H9 (cell line): ENCODE data around the gene KLF18. TPM values are rescaled to one million over a fixed set of nuclear protein-coding genes. Genes with fewer than 3 reads are reported as not detected.

Experiments
- DNase-seq: peaks from one replicate; pipeline ENCODE4 v3.0.0-alpha.2; 2017
- H2AFZ ChIP-seq: one replicate; pipeline ENCODE4 v1.6.1; 2013; ENCODE audit warnings: mild to moderate bottlenecking, low read length, control low read depth, moderate library complexity
- H2AK5ac ChIP-seq: 2 replicates; pipeline ENCODE4 v1.6.1; 2013; ENCODE audit warnings: low read length, control low read depth, mixed read lengths; ENCODE audit not compliant: insufficient read length
- H2BK120ac ChIP-seq: one replicate; pipeline ENCODE4 v1.6.1; 2013; ENCODE audit warnings: low read depth, mild to moderate bottlenecking, low read length, control low read depth, inconsistent platforms; ENCODE audit not compliant: poor library complexity, severe bottlenecking
- H2BK12ac ChIP-seq: 2 replicates; pipeline ENCODE4 v1.6.1; 2013; ENCODE audit warnings: low read length, control low read depth, mixed read lengths, low read depth; ENCODE audit not compliant: insufficient read length
- H2BK15ac ChIP-seq: 2 replicates; pipeline ENCODE4 v1.6.1; 2013; ENCODE audit warnings: low read depth, low read length, control low read depth
- H2BK20ac ChIP-seq: one replicate; pipeline ENCODE4 v1.6.1; 2013; ENCODE audit warnings: low read depth, mild to moderate bottlenecking, low read length, control low read depth, inconsistent platforms; ENCODE audit not compliant: poor library complexity, severe bottlenecking
- H2BK5ac ChIP-seq: 2 replicates; pipeline ENCODE4 v1.6.1; 2013; ENCODE audit warnings: low read length, control low read depth, mixed read lengths; ENCODE audit not compliant: insufficient read length
- H3K14ac ChIP-seq: 2 replicates; pipeline ENCODE4 v1.6.1; 2013; ENCODE audit warnings: low read length, control low read depth; ENCODE audit not compliant: insufficient read depth
- H3K18ac ChIP-seq: 2 replicates; pipeline ENCODE4 v1.6.1; 2013; ENCODE audit warnings: low read depth, mild to moderate bottlenecking, mixed read lengths, low read length, control low read depth; ENCODE audit not compliant: insufficient read length
- H3K23ac ChIP-seq: 2 replicates; pipeline ENCODE4 v1.6.1; 2013; ENCODE audit warnings: low read length, control low read depth, mixed read lengths, low read depth; ENCODE audit not compliant: insufficient read length
- H3K23me2 ChIP-seq: 2 replicates; pipeline ENCODE4 v1.6.1; 2013; ENCODE audit warnings: low read depth, mild to moderate bottlenecking, mixed read lengths, low read length, control low read depth; ENCODE audit not compliant: insufficient read length, poor library complexity, severe bottlenecking
- H3K27ac ChIP-seq: 2 replicates; pipeline ENCODE4 v1.5.1; 2013; ENCODE audit warnings: low read length, control low read depth, mixed read lengths, low read depth; ENCODE audit not compliant: insufficient read length
- H3K27me3 ChIP-seq: 2 replicates; pipeline ENCODE4 v1.6.1; 2013; ENCODE audit warnings: low read length, control low read depth, inconsistent platforms; ENCODE audit not compliant: insufficient read depth
- H3K4ac ChIP-seq: 2 replicates; pipeline ENCODE4 v1.6.1; 2013; ENCODE audit warnings: low read depth, mild to moderate bottlenecking, control low read depth, inconsistent platforms, low read length, moderate library complexity
- H3K4me1 ChIP-seq: 2 replicates; pipeline ENCODE4 v1.6.1; 2013; ENCODE audit warnings: low read length, control low read depth, inconsistent platforms; ENCODE audit not compliant: insufficient read depth
- H3K4me2 ChIP-seq: 2 replicates; pipeline ENCODE4 v1.6.1; 2013; ENCODE audit warnings: low read length, control low read depth, mixed read lengths; ENCODE audit not compliant: insufficient read length, insufficient read depth
- H3K56ac ChIP-seq: 2 replicates; pipeline ENCODE4 v1.6.1; 2013; ENCODE audit warnings: low read depth, mild to moderate bottlenecking, mixed read lengths, low read length, control low read depth; ENCODE audit not compliant: insufficient read length
- H3K79me1 ChIP-seq: 2 replicates; pipeline ENCODE4 v1.6.1; 2013; ENCODE audit warnings: low read depth, mild to moderate bottlenecking, moderate library complexity, low read length, control low read depth, inconsistent platforms; ENCODE audit not compliant: insufficient read depth, poor library complexity, severe bottlenecking
- H3K79me2 ChIP-seq: 2 replicates; pipeline ENCODE4 v1.6.1; 2013; ENCODE audit warnings: low read length, control low read depth, inconsistent platforms; ENCODE audit not compliant: insufficient read depth
- H3K9ac ChIP-seq: 2 replicates; pipeline ENCODE4 v1.6.1; 2013; ENCODE audit warnings: low read length, control low read depth, mixed read lengths; ENCODE audit not compliant: insufficient read length; ENCODE audit errors: extremely low read depth
- H3K9me3 ChIP-seq: one replicate; pipeline ENCODE4 v1.6.1; 2013; ENCODE audit warnings: low read depth, low read length, inconsistent platforms; ENCODE audit not compliant: control insufficient read depth
- H3T11ph ChIP-seq: one replicate; pipeline ENCODE4 v1.6.1; 2013; ENCODE audit warnings: mild to moderate bottlenecking, low read length, control low read depth, inconsistent platforms
- H4K20me1 ChIP-seq: one replicate; pipeline ENCODE4 v1.6.1; 2013; ENCODE audit not compliant: control insufficient read depth, insufficient read length, insufficient read depth
- H4K5ac ChIP-seq: 2 replicates; pipeline ENCODE4 v1.6.1; 2013; ENCODE audit warnings: low read depth, mild to moderate bottlenecking, mixed read lengths, low read length, control low read depth; ENCODE audit not compliant: insufficient read length
- H4K8ac ChIP-seq: replicated peaks from 2 replicates; pipeline ENCODE4 v1.6.1; 2013; ENCODE audit warnings: low read length, control low read depth, mixed read lengths, low read depth; ENCODE audit not compliant: insufficient read length
- H4K91ac ChIP-seq: 2 replicates; pipeline ENCODE4 v1.6.1; 2013; ENCODE audit warnings: low read depth, mild to moderate bottlenecking, moderate library complexity, mixed read lengths, low read length, control low read depth; ENCODE audit not compliant: insufficient read length
- H3K27ac Mint-ChIP-seq, 3 experiments: 2 replicates in 2 of 3; 3 replicates in 1 of 3; pipeline ENCODE4 v1.8.0; 2020 to 2021; ENCODE audit warnings: mixed read lengths in 3 of 3, mild to moderate bottlenecking in 1 of 3, moderate library complexity in 1 of 3
- H3K27me3 Mint-ChIP-seq: 2 replicates; pipeline ENCODE4 v1.8.0; 2021; ENCODE audit warnings: low read depth, mild to moderate bottlenecking, moderate library complexity, mixed read lengths
- H3K36me3 Mint-ChIP-seq, 3 experiments: 2 replicates in 2 of 3; 3 replicates in 1 of 3; pipeline ENCODE4 v1.8.0; 2020 to 2021; ENCODE audit warnings: low read depth in 3 of 3, mixed read lengths in 3 of 3; ENCODE audit not compliant: insufficient read depth in 1 of 3
- H3K4me1 Mint-ChIP-seq, 2 experiments: 2 replicates each; pipeline ENCODE4 v1.8.0; 2020; ENCODE audit warnings: mixed read lengths in 2 of 2
- H3K4me3 Mint-ChIP-seq, 2 experiments: 2 replicates in 1 of 2; 3 replicates in 1 of 2; pipeline ENCODE4 v1.8.0; 2020 to 2021; ENCODE audit warnings: mild to moderate bottlenecking in 2 of 2, mixed read lengths in 2 of 2, moderate library complexity in 1 of 2
- H3K9me3 Mint-ChIP-seq, 2 experiments: 2 replicates in 1 of 2; 3 replicates in 1 of 2; pipeline ENCODE4 v1.8.0; 2020; ENCODE audit warnings: mild to moderate bottlenecking in 2 of 2, mixed read lengths in 2 of 2, moderate library complexity in 1 of 2
- WGBS: extraction: QIAGEN DNeasy Blood & Tissue Kit; methylation state at CpG from one replicate; pipeline ENCODE4 v1.1.7; 2013; ENCODE audit warnings: missing lambda C conversion rate, low lambda C conversion rate, mixed read lengths; ENCODE audit not compliant: insufficient read length; ENCODE audit errors: extremely low coverage; 5-methylcytosine and 5-hydroxymethylcytosine counted together
- total RNA-seq: library from RNA; stranded (reverse); gene quantifications from 2 replicates; pipeline ENCODE4 v1.2.1, GENCODE V29; 2021
- TF ChIP-seq, protein P1 (sequence below): fragments of 200-600 bp; sonication (generic); conservative IDR thresholded peaks from 3 replicates; pipeline ENCODE4 v1.8.0; 2021; ENCODE audit warnings: antibody characterized with exemption, mild to moderate bottlenecking

Gene KLF18
- total RNA-seq, 1 experiment from 2014 or later: 0.07 TPM

- H3K27ac ChIP-seq: no peak overlapping the region
- Mint-ChIP-seq H3K4me3 (no peak overlapping the region), H3K4me1 (peaks cover 23 to 25% of the 10 kb centered on the region in 2 experiments), H3K36me3 (no peaks in the 10 kb centered on the region), H3K27ac (no peak overlapping the region), H3K27me3 (peaks cover 7% of the 10 kb centered on the region), H3K9me3 (no peaks in the 10 kb centered on the region)
- H3K79me1 ChIP-seq: no peaks in the 10 kb centered on the region
- H3K4me2 ChIP-seq: no peak overlapping the region
- no peak overlapping the region for H4K8ac ChIP-seq
- no peak overlapping the region for H2BK15ac ChIP-seq
- H3K23me2 ChIP-seq: no peaks in the 10 kb centered on the region
- H2BK20ac ChIP-seq: no peak overlapping the region
- no peaks in the 10 kb centered on the region for H3K79me2 ChIP-seq
- no peaks in the 10 kb centered on the region for H4K20me1 ChIP-seq
- no peak overlapping the region for H3K4ac ChIP-seq
- no peak overlapping the region for H2AK5ac ChIP-seq
- TF ChIP-seq, protein P1, sequence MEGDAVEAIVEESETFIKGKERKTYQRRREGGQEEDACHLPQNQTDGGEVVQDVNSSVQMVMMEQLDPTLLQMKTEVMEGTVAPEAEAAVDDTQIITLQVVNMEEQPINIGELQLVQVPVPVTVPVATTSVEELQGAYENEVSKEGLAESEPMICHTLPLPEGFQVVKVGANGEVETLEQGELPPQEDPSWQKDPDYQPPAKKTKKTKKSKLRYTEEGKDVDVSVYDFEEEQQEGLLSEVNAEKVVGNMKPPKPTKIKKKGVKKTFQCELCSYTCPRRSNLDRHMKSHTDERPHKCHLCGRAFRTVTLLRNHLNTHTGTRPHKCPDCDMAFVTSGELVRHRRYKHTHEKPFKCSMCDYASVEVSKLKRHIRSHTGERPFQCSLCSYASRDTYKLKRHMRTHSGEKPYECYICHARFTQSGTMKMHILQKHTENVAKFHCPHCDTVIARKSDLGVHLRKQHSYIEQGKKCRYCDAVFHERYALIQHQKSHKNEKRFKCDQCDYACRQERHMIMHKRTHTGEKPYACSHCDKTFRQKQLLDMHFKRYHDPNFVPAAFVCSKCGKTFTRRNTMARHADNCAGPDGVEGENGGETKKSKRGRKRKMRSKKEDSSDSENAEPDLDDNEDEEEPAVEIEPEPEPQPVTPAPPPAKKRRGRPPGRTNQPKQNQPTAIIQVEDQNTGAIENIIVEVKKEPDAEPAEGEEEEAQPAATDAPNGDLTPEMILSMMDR: no peak
- H3K27me3 ChIP-seq: no peaks in the 10 kb centered on the region
- H3K9me3 ChIP-seq: no peaks in the 10 kb centered on the region
- H2BK5ac ChIP-seq: no peak overlapping the region
- no peaks in the 10 kb centered on the region for H3K4me1 ChIP-seq
- H3K23ac ChIP-seq: no peak overlapping the region
- no peak overlapping the region for H2AFZ ChIP-seq
- no peak overlapping the region for H3T11ph ChIP-seq
- H2BK12ac ChIP-seq: no peak overlapping the region
- H3K18ac ChIP-seq: no peak overlapping the region
- no peak overlapping the region for H3K9ac ChIP-seq
- H4K5ac ChIP-seq: no peak overlapping the region
- H2BK120ac ChIP-seq: no peak overlapping the region
- no peak overlapping the region for H3K56ac ChIP-seq
- no CpG with 5 or more reads among the region's 1 CpG for WGBS
- DNase-seq: no peak
- H4K91ac ChIP-seq: no peak overlapping the region
- H3K14ac ChIP-seq: no peak overlapping the region
Observed at GRCh38 chr1:44108971-44109370, 32.5 kb downstream of the KLF18 start.
